IMR-90 (cell line): Measurements from ENCODE around the gene SMCHD1. TPM values are rescaled to one million over a fixed set of nuclear protein-coding genes. Genes with fewer than 3 reads are reported as not detected.

Source experiments
- ATAC-seq: fragments of 200-7000 bp; cut with Tn5 transposase; 2 replicates; pipeline ENCODE4 v1.9.1; 2020; ENCODE audit warnings: low read depth, mild to moderate bottlenecking, moderate library complexity
- BruUV-seq: library from RNA; stranded (reverse); fragments of 400-500 nt; replicated peaks from 2 replicates; lab custom pipeline; 2021; lab: Mats Ljungman, UMichigan
- CTCF ChIA-PET: fragments of 300-600 bp; formaldehyde crosslinking; extraction: SDS; loops from one replicate; lab custom pipeline; 2021; ENCODE audit warnings: antibody characterized with exemption; lab: Yijun Ruan, JAX
- POLR2A ChIA-PET: fragments of 300-600 bp; sonication (Branson Sonifier 250); formaldehyde crosslinking; loops from one replicate; lab custom pipeline; 2022; ENCODE audit warnings: antibody characterized with exemption; ENCODE audit not compliant: unreplicated experiment; lab: Charles Lee
- DNase-seq: peaks from one replicate; pipeline ENCODE4 v3.0.0; 2013
- H2AFZ ChIP-seq: replicated peaks from 2 replicates; pipeline ENCODE3; 2013; ENCODE audit warnings: low read length, mild to moderate bottlenecking; ENCODE audit not compliant: poor library complexity
- H2AK5ac ChIP-seq: 2 replicates; pipeline ENCODE4 v1.6.1; 2013; ENCODE audit warnings: low read depth, low read length, inconsistent platforms
- H2AK9ac ChIP-seq: replicated peaks from 2 replicates; pipeline ENCODE3; 2013; ENCODE audit warnings: mild to moderate bottlenecking, low read depth, low read length, moderate library complexity; ENCODE audit not compliant: poor library complexity
- H2BK120ac ChIP-seq: 2 replicates; pipeline ENCODE4 v1.6.1; 2013; ENCODE audit warnings: low read depth, low read length, inconsistent platforms
- H2BK15ac ChIP-seq: 3 replicates; pipeline ENCODE4 v1.6.1; 2013; ENCODE audit warnings: low read depth, low read length, inconsistent platforms
- H2BK20ac ChIP-seq: 2 replicates; pipeline ENCODE4 v1.6.1; 2013; ENCODE audit warnings: low read depth, mild to moderate bottlenecking, inconsistent platforms, low read length, moderate library complexity
- H2BK5ac ChIP-seq: 2 replicates; pipeline ENCODE4 v1.6.1; 2013; ENCODE audit warnings: mild to moderate bottlenecking, low read depth, low read length, inconsistent platforms; ENCODE audit not compliant: poor library complexity, severe bottlenecking
- H3K14ac ChIP-seq: replicated peaks from 2 replicates; pipeline ENCODE4 v1.6.1; 2013; ENCODE audit warnings: low read depth, low read length, inconsistent platforms
- H3K18ac ChIP-seq: 2 replicates; pipeline ENCODE4 v1.6.1; 2013; ENCODE audit warnings: low read depth, low read length, control low read depth
- H3K23ac ChIP-seq: 2 replicates; pipeline ENCODE4 v1.6.1; 2013; ENCODE audit warnings: low read depth, low read length, inconsistent platforms
- H3K27ac ChIP-seq: 2 replicates; pipeline ENCODE4 v1.5.1; 2013; ENCODE audit warnings: mild to moderate bottlenecking, control low read depth, low read length; ENCODE audit not compliant: insufficient read depth
- H3K27me3 ChIP-seq: 2 replicates; pipeline ENCODE4 v1.6.1; 2013; ENCODE audit warnings: low read length; ENCODE audit not compliant: control insufficient read depth, insufficient read depth
- H3K36me3 ChIP-seq: 2 replicates; pipeline ENCODE4 v1.6.1; 2013; ENCODE audit warnings: low read length, mixed read lengths; ENCODE audit not compliant: control insufficient read depth, insufficient read depth
- H3K4ac ChIP-seq: 2 replicates; pipeline ENCODE4 v1.6.1; 2013; ENCODE audit warnings: low read depth, low read length, inconsistent platforms
- H3K4me1 ChIP-seq: 2 replicates; pipeline ENCODE4 v1.6.1; 2013; ENCODE audit warnings: low read length, mixed read lengths; ENCODE audit not compliant: control insufficient read depth, insufficient read depth
- H3K4me2 ChIP-seq: 2 replicates; pipeline ENCODE4 v1.6.1; 2013; ENCODE audit warnings: low read depth, mild to moderate bottlenecking, control low read depth, low read length, moderate library complexity
- H3K4me3 ChIP-seq: 2 replicates; pipeline ENCODE4 v1.5.1; 2013; ENCODE audit warnings: low read depth, mild to moderate bottlenecking, control low read depth, low read length, moderate library complexity; ENCODE audit not compliant: insufficient read depth
- H3K56ac ChIP-seq: 2 replicates; pipeline ENCODE4 v1.6.1; 2013; ENCODE audit warnings: low read length, inconsistent platforms; ENCODE audit not compliant: insufficient read depth; ENCODE audit errors: extremely low read depth
- H3K79me1 ChIP-seq, 2 experiments: 2 replicates each; pipeline ENCODE4 v1.6.1; 2013; ENCODE audit warnings: low read length in 2 of 2, inconsistent platforms in 1 of 2, low read depth in 1 of 2
- H3K9ac ChIP-seq: 2 replicates; pipeline ENCODE4 v1.6.1; 2013; ENCODE audit warnings: low read depth, low read length, control low read depth
- H3K9me1 ChIP-seq: 2 replicates; pipeline ENCODE4 v1.6.1; 2013; ENCODE audit warnings: low read length, inconsistent platforms; ENCODE audit not compliant: insufficient read depth
- H3K9me3 ChIP-seq: 2 replicates; pipeline ENCODE4 v1.6.1; 2013; ENCODE audit warnings: low read length; ENCODE audit not compliant: control insufficient read depth, insufficient read depth
- H4K20me1 ChIP-seq: 2 replicates; pipeline ENCODE4 v1.6.1; 2013; ENCODE audit warnings: low read length, inconsistent platforms; ENCODE audit not compliant: insufficient read depth
- H4K5ac ChIP-seq: 2 replicates; pipeline ENCODE4 v1.6.1; 2013; ENCODE audit warnings: mild to moderate bottlenecking, low read depth, low read length, control low read depth
- H4K8ac ChIP-seq, 2 experiments: 2 replicates each; pipeline ENCODE4 v1.6.1; 2013; ENCODE audit warnings: low read depth in 2 of 2, low read length in 2 of 2, control low read depth in 1 of 2, inconsistent platforms in 1 of 2
- H4K91ac ChIP-seq: 2 replicates; pipeline ENCODE4 v1.6.1; 2013; ENCODE audit warnings: low read depth, low read length, inconsistent platforms; ENCODE audit not compliant: insufficient read depth
- CTCF ChIP-seq: conservative IDR thresholded peaks from 2 replicates; pipeline ENCODE4 v1.5.1; 2012; ENCODE audit warnings: mild to moderate bottlenecking, low read depth, low read length, improper control_type of control experiment
- RFX5 ChIP-seq: IDR thresholded peaks from 2 replicates; pipeline ENCODE4 v1.8.0; 2012; ENCODE audit warnings: low read depth, mild to moderate bottlenecking, low read length, moderate library complexity
- WGBS, 2 experiments: methylation state at CpG; one replicate each; pipeline versions ENCODE4 v1.1.5 to v1.1.7; 2013; ENCODE audit warnings: missing lambda C conversion rate in 2 of 2; ENCODE audit not compliant: insufficient read length in 1 of 2; ENCODE audit errors: extremely low coverage in 2 of 2; 5-methylcytosine and 5-hydroxymethylcytosine counted together
- dilution Hi-C: fragments of 300-500 bp; cut with HindIII; formaldehyde crosslinking; loops from one replicate; pipeline ENCODE4 v1.14.3; 2018; ENCODE audit warnings: low sequenced_read_pairs; ENCODE audit not compliant: unreplicated experiment
- in situ Hi-C: fragments of 300-500 bp; cut with MboI; formaldehyde crosslinking; loops from 3 replicates; pipeline ENCODE4 v1.14.3; 2019; ENCODE audit warnings: low sequenced_read_pairs, inconsistent platforms, mixed read lengths
- intact Hi-C: fragments of 100-400 bp; cut with micrococcal nuclease; formaldehyde crosslinking; loops from 2 replicates; pipeline ENCODE4 v1.10.0; 2022
- polyA plus RNA-seq, 3 experiments: library from polyadenylated mRNA; depleted of rRNA; stranded (reverse); fragments of >200 nt; gene quantifications; 2 replicates each; pipeline ENCODE4 v1.2.3, GENCODE V29; 2012; ENCODE audit warnings: low replicate concordance in 1 of 3
- total RNA-seq: library from RNA; depleted of rRNA; stranded (reverse); fragments of >200 nt; gene quantifications from 2 replicates; pipeline ENCODE4 v1.2.3, GENCODE V29; 2012

Gene SMCHD1
- total and polyA plus RNA-seq, 2 of the 4 experiments (the other 2 are of a cell fraction): 14.8 to 47.3 TPM

GRCh38 chr18:2692508-2692907 lies 37.0 kb downstream of the SMCHD1 start:
- no peak for ATAC-seq
- H4K5ac ChIP-seq: no peak overlapping the region
- BruUV-seq: no TSS peak
- no peak overlapping the region for H3K4me3 ChIP-seq
- DNase-seq: no peak
- no peak overlapping the region for H2BK15ac ChIP-seq
- in situ Hi-C loops: no loop called here
- no peak overlapping the region for H2BK120ac ChIP-seq
- H3K23ac ChIP-seq: no peak overlapping the region
- dilution Hi-C loops: no loop called here
- peaks cover 23 to 48% of the 10 kb centered on the region in 2 experiments for H3K79me1 ChIP-seq
- intact Hi-C loops: no loop called here
- no peak for TF ChIP-seq CTCF
- TF ChIP-seq RFX5: no peak
- no peak overlapping the region for H2AK9ac ChIP-seq
- no peak overlapping the region for H2AFZ ChIP-seq
- H4K20me1 ChIP-seq: no peaks in the 10 kb centered on the region; the same call in 1 of the 2 replicates
- H3K27ac ChIP-seq: no peak overlapping the region
- H3K14ac ChIP-seq: no peak overlapping the region
- H2BK5ac ChIP-seq: no peak overlapping the region
- WGBS, 2 experiments: 100% methylated on average over 1 of the region's 3 CpGs; no CpG with 5 or more reads in 1 of the 2 experiments
- H2BK20ac ChIP-seq: no peak overlapping the region
- no peak overlapping the region for H3K4ac ChIP-seq
- H3K27me3 ChIP-seq: no peaks in the 10 kb centered on the region
- H3K36me3 ChIP-seq: peaks cover 22% of the 10 kb centered on the region
- peaks cover 3% of the 10 kb centered on the region; the same call in 1 of the 2 replicates for H3K9me1 ChIP-seq
- no peak overlapping the region for H3K4me2 ChIP-seq
- H3K9ac ChIP-seq: no peak overlapping the region
- no peak overlapping the region for H4K8ac ChIP-seq
- ChIA-PET CTCF (no interaction called here), POLR2A (no interaction called here)
- H3K56ac ChIP-seq: no peak overlapping the region
- H2AK5ac ChIP-seq: no peak overlapping the region
- no peaks in the 10 kb centered on the region for H3K9me3 ChIP-seq
- H3K4me1 ChIP-seq: no peaks in the 10 kb centered on the region
- no peak overlapping the region for H4K91ac ChIP-seq
- H3K18ac ChIP-seq: no peak overlapping the region
